DND-41 (cell line): ENCODE results near the gene LAMC1.

Source experiments
- ATAC-seq: fragments of 200-7000 bp; cut with Tn5 transposase; 3 replicates; pipeline ENCODE4 v1.9.1; 2021; ENCODE audit warnings: low read depth; ENCODE audit not compliant: insufficient read depth
- DNase-seq: peaks from one replicate; pipeline ENCODE4 v3.0.0-alpha.2; 2020
- H2AFZ ChIP-seq: 2 replicates; pipeline ENCODE4 v1.6.0; 2012; ENCODE audit warnings: low read depth, low read length
- H3K27ac ChIP-seq: 2 replicates; pipeline ENCODE4 v1.5.1; 2012; ENCODE audit warnings: low read length, inconsistent platforms
- H3K27me3 ChIP-seq: fragments of 200-600 bp; sonication (generic); 2 replicates; pipeline ENCODE4 v1.6.0; 2012; ENCODE audit warnings: low read length, mild to moderate bottlenecking, inconsistent platforms; ENCODE audit not compliant: insufficient read depth, poor library complexity
- H3K36me3 ChIP-seq: 2 replicates; pipeline ENCODE4 v1.5.1; 2012; ENCODE audit warnings: low read length, inconsistent platforms; ENCODE audit not compliant: insufficient read depth
- H3K4me1 ChIP-seq: 2 replicates; pipeline ENCODE4 v1.5.1; 2012; ENCODE audit warnings: mild to moderate bottlenecking, low read length; ENCODE audit not compliant: insufficient read depth
- H3K4me2 ChIP-seq: 2 replicates; pipeline ENCODE4 v1.6.0; 2012; ENCODE audit warnings: mild to moderate bottlenecking, moderate library complexity, low read length, inconsistent platforms; ENCODE audit not compliant: insufficient read depth
- H3K4me3 ChIP-seq, 2 experiments: fragments of 200-600 bp in 1 of 2; shearing (Covaris generic) in 1 of 2; 2 replicates each; pipeline ENCODE4 v1.5.1; 2012 to 2016; ENCODE audit warnings: inconsistent platforms in 2 of 2, low read length in 2 of 2, mild to moderate bottlenecking in 2 of 2, low read depth in 1 of 2, moderate library complexity in 1 of 2
- H3K79me2 ChIP-seq: 2 replicates; pipeline ENCODE4 v1.6.0; 2012; ENCODE audit warnings: low read length, inconsistent platforms; ENCODE audit not compliant: insufficient read depth
- H3K9ac ChIP-seq: 2 replicates; pipeline ENCODE4 v1.6.0; 2012; ENCODE audit warnings: low read depth, mild to moderate bottlenecking, inconsistent platforms, low read length, moderate library complexity
- H3K9me3 ChIP-seq: 2 replicates; pipeline ENCODE4 v1.5.1; 2012; ENCODE audit warnings: low read length, moderate library complexity, mild to moderate bottlenecking, inconsistent platforms; ENCODE audit not compliant: insufficient read depth, severe bottlenecking
- H4K20me1 ChIP-seq: 2 replicates; pipeline ENCODE4 v1.6.0; 2012; ENCODE audit warnings: low read length; ENCODE audit not compliant: insufficient read depth
- EZH2 ChIP-seq: IDR thresholded peaks from 3 replicates; pipeline ENCODE4 v1.6.1; 2012; ENCODE audit warnings: borderline replicate concordance, low read depth, mild to moderate bottlenecking, moderate library complexity, low read length, inconsistent platforms; ENCODE audit not compliant: severe bottlenecking
- TF ChIP-seq, protein P1 (sequence below): IDR thresholded peaks from 2 replicates; pipeline ENCODE4 v1.5.1; 2012; ENCODE audit warnings: borderline replicate concordance, low read length, moderate library complexity, mild to moderate bottlenecking; ENCODE audit not compliant: poor library complexity, severe bottlenecking; ENCODE audit errors: extremely low read depth

Gene LAMC1

DNA sequence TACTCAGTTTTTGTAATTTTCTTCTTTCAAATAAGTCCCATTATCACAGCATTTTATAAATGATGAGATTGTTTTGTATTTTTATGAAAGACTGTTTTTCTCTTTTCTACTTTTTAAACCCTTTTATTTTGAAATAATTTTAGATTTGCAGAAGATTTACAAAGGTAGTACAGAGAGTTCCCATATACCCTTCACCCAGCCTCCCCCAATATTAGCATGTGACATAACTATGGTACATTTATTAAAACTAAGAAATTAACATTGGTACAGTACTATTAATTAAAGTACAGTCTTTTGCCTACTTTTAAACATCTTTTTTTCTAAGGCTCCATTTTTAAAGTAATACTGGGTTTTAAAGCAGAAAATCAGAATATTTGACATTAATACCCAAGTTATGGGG lies 127.2 kb downstream of the LAMC1 start:
- Histone ChIP-seq H3K27me3 (no peaks in the 10 kb centered on the region), H3K4me1 (no peaks in the 10 kb centered on the region), H3K79me2 (no peaks in the 10 kb centered on the region), H3K27ac (no peak overlapping the region), H3K4me2 (no peak overlapping the region), H3K9me3 (no peaks in the 10 kb centered on the region), H2AFZ (no peak overlapping the region), H3K9ac (no peak overlapping the region), H3K36me3 (no peaks in the 10 kb centered on the region), H4K20me1 (no peaks in the 10 kb centered on the region), H3K4me3 (no peak overlapping the region)
- no peak for ATAC-seq
- no peak for TF ChIP-seq EZH2
- TF ChIP-seq, protein P1, sequence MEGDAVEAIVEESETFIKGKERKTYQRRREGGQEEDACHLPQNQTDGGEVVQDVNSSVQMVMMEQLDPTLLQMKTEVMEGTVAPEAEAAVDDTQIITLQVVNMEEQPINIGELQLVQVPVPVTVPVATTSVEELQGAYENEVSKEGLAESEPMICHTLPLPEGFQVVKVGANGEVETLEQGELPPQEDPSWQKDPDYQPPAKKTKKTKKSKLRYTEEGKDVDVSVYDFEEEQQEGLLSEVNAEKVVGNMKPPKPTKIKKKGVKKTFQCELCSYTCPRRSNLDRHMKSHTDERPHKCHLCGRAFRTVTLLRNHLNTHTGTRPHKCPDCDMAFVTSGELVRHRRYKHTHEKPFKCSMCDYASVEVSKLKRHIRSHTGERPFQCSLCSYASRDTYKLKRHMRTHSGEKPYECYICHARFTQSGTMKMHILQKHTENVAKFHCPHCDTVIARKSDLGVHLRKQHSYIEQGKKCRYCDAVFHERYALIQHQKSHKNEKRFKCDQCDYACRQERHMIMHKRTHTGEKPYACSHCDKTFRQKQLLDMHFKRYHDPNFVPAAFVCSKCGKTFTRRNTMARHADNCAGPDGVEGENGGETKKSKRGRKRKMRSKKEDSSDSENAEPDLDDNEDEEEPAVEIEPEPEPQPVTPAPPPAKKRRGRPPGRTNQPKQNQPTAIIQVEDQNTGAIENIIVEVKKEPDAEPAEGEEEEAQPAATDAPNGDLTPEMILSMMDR: no peak
- no peak for DNase-seq

DNA sequence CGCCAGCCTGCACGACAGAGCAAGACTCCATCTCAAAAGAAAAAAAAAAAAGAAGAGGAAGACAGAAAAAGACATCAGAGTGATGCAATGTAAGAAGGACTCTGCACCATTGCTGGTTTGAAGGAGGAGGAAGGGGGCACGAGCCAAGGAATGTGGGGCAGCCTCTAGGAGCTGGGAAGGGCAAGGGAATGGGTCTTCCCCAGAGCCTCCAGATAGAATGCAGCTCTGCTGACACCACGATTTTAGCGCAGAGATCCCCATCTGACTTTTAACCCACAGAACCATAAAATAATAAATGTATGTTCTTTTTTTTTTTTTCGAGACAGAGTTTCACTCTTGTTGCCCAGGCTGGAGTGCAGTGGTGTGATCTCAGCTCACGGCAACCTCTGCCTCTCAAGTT lies 129.0 kb downstream of the LAMC1 start:
- DNase-seq (no peak), ATAC-seq (no peak)
- no peak overlapping the region for H3K27ac ChIP-seq
- H3K4me2 ChIP-seq: no peak overlapping the region
- no peaks in the 10 kb centered on the region for H3K27me3 ChIP-seq
- H3K36me3 ChIP-seq: no peaks in the 10 kb centered on the region
- H3K79me2 ChIP-seq: no peaks in the 10 kb centered on the region
- TF ChIP-seq EZH2: no peak
- TF ChIP-seq, protein P1: no peak
- no peak overlapping the region for H2AFZ ChIP-seq
- no peaks in the 10 kb centered on the region for H4K20me1 ChIP-seq
- no peaks in the 10 kb centered on the region for H3K9me3 ChIP-seq
- no peak overlapping the region for H3K9ac ChIP-seq
- no peaks in the 10 kb centered on the region for H3K4me1 ChIP-seq
- H3K4me3 ChIP-seq: no peak overlapping the region

DNA sequence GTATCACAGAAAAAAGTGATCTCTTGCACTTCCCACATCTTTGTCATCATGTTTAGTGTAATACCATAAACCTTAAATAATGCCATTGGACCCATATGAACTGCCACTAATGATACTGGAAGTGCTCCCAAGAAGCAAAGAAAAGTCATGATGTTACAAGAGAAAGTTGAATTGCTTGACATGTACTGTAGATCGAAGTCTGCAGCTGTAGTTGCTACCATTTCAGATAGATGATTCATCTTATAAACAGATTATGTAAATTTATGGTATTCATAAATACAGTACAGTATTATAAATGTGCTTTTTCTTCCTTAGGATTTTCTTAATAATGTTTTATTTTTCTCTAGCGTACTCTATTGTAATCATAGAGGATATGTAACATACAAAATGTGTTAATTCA lies 132.7 kb downstream of the LAMC1 start:
- Histone ChIP-seq H3K27me3 (no peaks in the 10 kb centered on the region), H4K20me1 (no peaks in the 10 kb centered on the region), H3K9ac (no peak overlapping the region), H3K4me2 (no peak overlapping the region), H3K9me3 (no peaks in the 10 kb centered on the region), H3K36me3 (no peaks in the 10 kb centered on the region), H3K79me2 (no peaks in the 10 kb centered on the region), H3K4me3 (no peak overlapping the region), H3K27ac (no peak overlapping the region), H2AFZ (no peak overlapping the region), H3K4me1 (no peaks in the 10 kb centered on the region)
- DNase-seq (no peak), ATAC-seq (no peak)
- TF ChIP-seq, protein P1: no peak

DNA sequence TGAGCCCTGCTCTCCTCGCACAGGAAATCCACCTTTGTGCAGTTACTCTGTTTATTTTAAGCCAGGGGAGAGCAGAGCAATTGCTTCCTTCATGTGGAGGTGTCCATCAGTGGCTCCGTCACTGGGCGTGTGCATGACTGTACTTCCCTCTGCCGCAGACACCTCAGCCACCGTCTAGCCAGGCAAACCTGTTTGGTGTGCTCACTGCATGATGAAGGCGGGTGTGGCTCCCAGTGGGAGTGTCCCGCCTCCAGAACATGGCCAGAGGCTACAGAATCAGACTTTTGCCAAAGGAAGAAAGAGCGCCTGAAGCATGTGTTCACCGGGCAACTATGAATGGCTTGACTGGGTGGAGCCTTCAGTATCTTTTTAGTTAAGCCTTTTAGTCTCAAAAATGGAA lies 136.7 kb downstream of the LAMC1 start:
- Histone ChIP-seq H3K4me2 (no peak overlapping the region), H3K27ac (no peak overlapping the region)

More for the DNA sequence above, 136.7 kb downstream of the LAMC1 start:
- Histone ChIP-seq H2AFZ (no peak overlapping the region), H3K27me3 (no peaks in the 10 kb centered on the region), H3K4me3 (no peak overlapping the region), H4K20me1 (no peaks in the 10 kb centered on the region), H3K9ac (no peak overlapping the region), H3K79me2 (no peaks in the 10 kb centered on the region), H3K9me3 (no peaks in the 10 kb centered on the region), H3K4me1 (no peaks in the 10 kb centered on the region), H3K36me3 (no peaks in the 10 kb centered on the region)
- ATAC-seq (no peak), DNase-seq (no peak)
- TF ChIP-seq, protein P1: no peak
- no peak for TF ChIP-seq EZH2
